Cortex of kidney (tissue), 1 donor: ENCODE results near the gene CYP27A1.

ENCODE experiments used
- DNase-seq: peaks from one replicate; lab custom pipeline; 2025; lab: John Stamatoyannopoulos, UW

CYP27A1 gene

GRCh38 chr2:218812096-218812815, 30.3 kb downstream of the CYP27A1 start:
- DNase-seq, result no peak

- no peak for DNase-seq
Observed at GRCh38 chr2:218812861-218813260, 30.9 kb downstream of the CYP27A1 start.

GRCh38 chr2:218813771-218814460, 32.0 kb downstream of the CYP27A1 start:
- no peak for DNase-seq

- DNase-seq, result no peak
Observed at GRCh38 chr2:218814540-218815243, 32.7 kb downstream of the CYP27A1 start.

GRCh38 chr2:218815244-218815637, 33.3 kb downstream of the CYP27A1 start:
- no peak for DNase-seq

- DNase-seq, result no peak
Observed at GRCh38 chr2:218815649-218816048, 33.7 kb downstream of the CYP27A1 start.

- no peak for DNase-seq
Observed at GRCh38 chr2:218816561-218817011, 34.6 kb downstream of the CYP27A1 start.

- DNase-seq, result no peak
Observed at GRCh38 chr2:218819093-218819492, 37.1 kb downstream of the CYP27A1 start.

- DNase-seq, result no peak
Observed at GRCh38 chr2:218820746-218821369, 38.9 kb downstream of the CYP27A1 start.

GRCh38 chr2:218821605-218822211, 39.8 kb downstream of the CYP27A1 start:
- no peak for DNase-seq

- DNase-seq, result no peak
Observed at GRCh38 chr2:218822622-218823021, 40.7 kb downstream of the CYP27A1 start.

GRCh38 chr2:218823196-218823855, 41.4 kb downstream of the CYP27A1 start:
- no peak for DNase-seq

GRCh38 chr2:218824004-218824403, 42.1 kb downstream of the CYP27A1 start:
- DNase-seq, result no peak

- DNase-seq, result no peak
Observed at GRCh38 chr2:218826791-218827190, 44.8 kb downstream of the CYP27A1 start.

- DNase-seq, result no peak
Observed at GRCh38 chr2:218827701-218828476, 45.9 kb downstream of the CYP27A1 start.

- no peak for DNase-seq
Observed at GRCh38 chr2:218828477-218828778, 46.5 kb downstream of the CYP27A1 start.

- DNase-seq, result no peak
Observed at GRCh38 chr2:218829868-218830451, 48.0 kb downstream of the CYP27A1 start.

GRCh38 chr2:218830526-218831306, 48.8 kb downstream of the CYP27A1 start:
- no peak for DNase-seq

GRCh38 chr2:218831378-218831990, 49.5 kb downstream of the CYP27A1 start, which contains the start of gene PRKAG3:
TSS of gene PRKAG3 (minus strand) at chr2:218831803.
- no peak for DNase-seq
